ENCODE results near the gene GPC6.
"Not testable (repeated sequence)": the region's sequence is repeated elsewhere in the genome, so short reads cannot be mapped to it uniquely, and the experiment has no call there.

Gene GPC6

GRCh38 chr13:93473441-93474270 is 247.0 kb downstream of the GPC6 start:
- Histone ChIP-seq H3K4me1 (ENCODE audit: control insufficient read depth in 1 of 2, insufficient read depth in 2 of 2, low read length in 2 of 2) (no peaks in the 10 kb centered on the region), H3K27me3 (ENCODE audit: low read depth, low read length) (no peaks in the 10 kb centered on the region), H3K9me3 (ENCODE audit: control insufficient read depth in 1 of 2, low read length in 2 of 2) (peaks cover 0 to 6% of the 10 kb centered on the region in 2 donors), H3K27ac (ENCODE audit: low read length) (no peak overlapping the region), H3K36me3 (ENCODE audit: control insufficient read depth in 1 of 2, insufficient read depth in 2 of 2, low read length in 2 of 2) (no peaks in the 10 kb centered on the region), H3K4me3 (ENCODE audit: low read depth in 1 of 2, low read length in 2 of 2) (no peak overlapping the region)

- H3K27ac ChIP-seq (ENCODE audit: low read length) = no peak overlapping the region
- no peaks in the 10 kb centered on the region for H3K4me1 ChIP-seq (ENCODE audit: control insufficient read depth in 1 of 2, insufficient read depth in 2 of 2, low read length in 2 of 2)
- H3K36me3 ChIP-seq (ENCODE audit: control insufficient read depth in 1 of 2, insufficient read depth in 2 of 2, low read length in 2 of 2) = no peaks in the 10 kb centered on the region
- H3K9me3 ChIP-seq (ENCODE audit: control insufficient read depth in 1 of 2, low read length in 2 of 2) = no peaks in the 10 kb centered on the region
- H3K27me3 ChIP-seq (ENCODE audit: low read depth, low read length) = no peaks in the 10 kb centered on the region
- H3K4me3 ChIP-seq (ENCODE audit: low read depth in 1 of 2, low read length in 2 of 2) = no peak overlapping the region
Measured at GRCh38 chr13:93476175-93476574, 249.6 kb downstream of the GPC6 start.

- H3K27ac ChIP-seq (ENCODE audit: low read length) = no peak overlapping the region
- H3K4me3 ChIP-seq (ENCODE audit: low read depth in 1 of 2, low read length in 2 of 2) = no peak overlapping the region
- H3K27me3 ChIP-seq (ENCODE audit: low read depth, low read length) = no peaks in the 10 kb centered on the region
- H3K9me3 ChIP-seq (ENCODE audit: control insufficient read depth in 1 of 2, low read length in 2 of 2) = no peaks in the 10 kb centered on the region
- H3K4me1 ChIP-seq (ENCODE audit: control insufficient read depth in 1 of 2, insufficient read depth in 2 of 2, low read length in 2 of 2) = no peaks in the 10 kb centered on the region
- H3K36me3 ChIP-seq (ENCODE audit: control insufficient read depth in 1 of 2, insufficient read depth in 2 of 2, low read length in 2 of 2) = no peaks in the 10 kb centered on the region
Measured at GRCh38 chr13:93477238-93477637, 250.6 kb downstream of the GPC6 start.

DNA sequence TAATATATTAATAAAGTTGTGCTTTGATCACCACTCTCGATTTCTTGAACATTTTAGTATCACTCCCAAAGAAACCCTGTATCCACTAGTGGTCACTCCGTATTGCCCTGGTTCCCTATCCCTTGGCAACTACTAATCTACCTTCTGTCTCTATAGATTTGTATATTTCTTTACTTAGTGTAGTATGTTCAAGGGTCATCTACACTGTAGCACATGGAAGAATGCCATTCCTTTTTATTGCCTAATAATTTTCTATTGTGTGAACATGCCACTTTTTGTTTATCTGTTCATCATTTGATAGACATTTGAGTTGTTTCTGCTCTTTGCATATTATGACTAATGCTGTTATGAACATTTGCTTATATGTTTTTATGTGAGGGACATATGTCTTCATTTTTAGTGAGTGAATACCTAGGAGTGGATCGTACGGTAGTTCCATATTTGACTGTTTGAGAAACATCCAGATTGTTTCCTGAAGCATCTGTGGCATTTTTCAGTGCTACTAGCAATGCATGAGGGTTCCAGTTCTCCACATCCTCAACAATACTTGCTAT is 254.0 kb downstream of the GPC6 start:
- Histone ChIP-seq H3K27me3 (ENCODE audit: low read depth, low read length) (no peaks in the 10 kb centered on the region), H3K4me1 (ENCODE audit: control insufficient read depth in 1 of 2, insufficient read depth in 2 of 2, low read length in 2 of 2) (no peaks in the 10 kb centered on the region), H3K4me3 (ENCODE audit: low read depth in 1 of 2, low read length in 2 of 2) (no peak overlapping the region), H3K9me3 (ENCODE audit: control insufficient read depth in 1 of 2, low read length in 2 of 2) (no peaks in the 10 kb centered on the region), H3K27ac (ENCODE audit: low read length) (no peak overlapping the region), H3K36me3 (ENCODE audit: control insufficient read depth in 1 of 2, insufficient read depth in 2 of 2, low read length in 2 of 2) (no peaks in the 10 kb centered on the region)

GRCh38 chr13:93496117-93496516 is 269.5 kb downstream of the GPC6 start:
- H3K36me3 ChIP-seq (ENCODE audit: control insufficient read depth in 1 of 2, insufficient read depth in 2 of 2, low read length in 2 of 2); H3K27me3 ChIP-seq (ENCODE audit: low read depth, low read length); H3K4me1 ChIP-seq (ENCODE audit: control insufficient read depth in 1 of 2, insufficient read depth in 2 of 2, low read length in 2 of 2); H3K9me3 ChIP-seq (ENCODE audit: control insufficient read depth in 1 of 2, low read length in 2 of 2); H3K4me3 ChIP-seq (ENCODE audit: low read depth in 1 of 2, low read length in 2 of 2); H3K27ac ChIP-seq (ENCODE audit: low read length): not testable (repeated sequence)

DNA sequence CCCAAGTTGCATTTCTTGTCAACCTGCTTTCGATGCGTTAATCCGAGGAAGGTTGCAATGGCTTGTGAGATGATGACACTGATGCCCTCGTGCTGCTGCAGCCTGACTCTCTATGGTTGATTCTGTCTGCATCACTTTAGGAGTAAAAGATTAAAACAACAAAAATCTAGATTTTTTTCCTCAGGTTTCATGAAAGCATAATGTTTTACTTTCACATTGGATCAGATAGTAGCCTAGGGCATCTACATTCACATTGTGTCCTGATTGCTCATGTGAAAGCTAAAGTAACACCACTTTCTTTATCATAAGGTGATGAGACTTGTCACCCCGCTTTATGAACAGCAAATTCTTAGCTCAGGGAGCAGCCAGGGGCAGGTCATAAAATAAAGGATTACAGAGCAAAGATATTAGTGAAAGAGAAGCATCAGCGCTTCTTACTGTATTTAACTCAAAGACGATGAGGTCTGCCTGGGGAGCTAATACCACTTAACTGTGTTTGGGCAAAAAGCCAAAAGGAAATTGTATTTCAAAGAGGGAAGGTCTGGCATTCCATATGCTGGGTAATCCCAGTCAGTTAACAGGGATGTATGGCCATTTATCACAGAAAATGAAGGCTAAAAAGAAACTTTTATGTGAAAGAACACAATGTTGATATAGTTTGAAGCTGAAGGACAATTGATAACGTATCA is 270.5 kb downstream of the GPC6 start:
- Histone ChIP-seq H3K27ac (ENCODE audit: low read length) (no peak overlapping the region), H3K27me3 (ENCODE audit: low read depth, low read length) (no peaks in the 10 kb centered on the region), H3K4me3 (ENCODE audit: low read depth in 1 of 2, low read length in 2 of 2) (no peak overlapping the region), H3K9me3 (ENCODE audit: control insufficient read depth in 1 of 2, low read length in 2 of 2) (no peaks in the 10 kb centered on the region), H3K4me1 (ENCODE audit: control insufficient read depth in 1 of 2, insufficient read depth in 2 of 2, low read length in 2 of 2) (no peaks in the 10 kb centered on the region), H3K36me3 (ENCODE audit: control insufficient read depth in 1 of 2, insufficient read depth in 2 of 2, low read length in 2 of 2) (no peaks in the 10 kb centered on the region)

DNA sequence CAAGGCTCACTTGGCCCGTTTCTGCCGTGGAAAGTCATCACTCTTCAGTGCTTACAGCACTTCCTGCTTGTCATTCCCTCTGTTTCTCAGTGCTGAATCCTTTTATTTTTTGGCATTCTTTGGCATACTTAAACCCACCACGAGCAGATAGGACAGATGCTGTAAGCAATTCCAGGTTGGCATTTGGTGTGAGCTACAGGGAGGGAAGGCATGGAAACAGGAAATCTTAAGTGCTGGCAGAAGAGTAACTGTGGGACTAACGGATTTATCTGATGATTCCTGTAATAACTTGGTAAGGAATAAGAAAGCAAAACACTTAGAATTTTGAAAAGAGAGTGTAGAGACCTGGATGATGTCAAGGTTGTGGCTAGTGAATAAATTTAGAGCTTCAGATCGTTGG is 273.4 kb downstream of the GPC6 start:
- no peak overlapping the region for H3K4me3 ChIP-seq (ENCODE audit: low read depth in 1 of 2, low read length in 2 of 2)

GRCh38 chr13:93502071-93502470 is 275.5 kb downstream of the GPC6 start:
- Histone ChIP-seq H3K27me3 (ENCODE audit: low read depth, low read length) (no peaks in the 10 kb centered on the region), H3K9me3 (ENCODE audit: control insufficient read depth in 1 of 2, low read length in 2 of 2) (no peaks in the 10 kb centered on the region), H3K36me3 (ENCODE audit: control insufficient read depth in 1 of 2, insufficient read depth in 2 of 2, low read length in 2 of 2) (no peaks in the 10 kb centered on the region), H3K4me1 (ENCODE audit: control insufficient read depth in 1 of 2, insufficient read depth in 2 of 2, low read length in 2 of 2) (no peaks in the 10 kb centered on the region), H3K4me3 (ENCODE audit: low read depth in 1 of 2, low read length in 2 of 2) (no peak overlapping the region), H3K27ac (ENCODE audit: low read length) (no peak overlapping the region)

More for the DNA sequence above, 273.4 kb downstream of the GPC6 start:
- H3K27ac ChIP-seq (ENCODE audit: low read length) = no peak overlapping the region
- H3K27me3 ChIP-seq (ENCODE audit: low read depth, low read length) = no peaks in the 10 kb centered on the region
- no peaks in the 10 kb centered on the region for H3K4me1 ChIP-seq (ENCODE audit: control insufficient read depth in 1 of 2, insufficient read depth in 2 of 2, low read length in 2 of 2)
- no peaks in the 10 kb centered on the region for H3K36me3 ChIP-seq (ENCODE audit: control insufficient read depth in 1 of 2, insufficient read depth in 2 of 2, low read length in 2 of 2)
- H3K9me3 ChIP-seq (ENCODE audit: control insufficient read depth in 1 of 2, low read length in 2 of 2) = no peaks in the 10 kb centered on the region

GRCh38 chr13:93502987-93503615 is 276.5 kb downstream of the GPC6 start:
- H3K27ac ChIP-seq (ENCODE audit: low read length) = no peak overlapping the region
- H3K4me1 ChIP-seq (ENCODE audit: control insufficient read depth in 1 of 2, insufficient read depth in 2 of 2, low read length in 2 of 2) = no peaks in the 10 kb centered on the region
- no peaks in the 10 kb centered on the region for H3K9me3 ChIP-seq (ENCODE audit: control insufficient read depth in 1 of 2, low read length in 2 of 2)
- H3K36me3 ChIP-seq (ENCODE audit: control insufficient read depth in 1 of 2, insufficient read depth in 2 of 2, low read length in 2 of 2) = no peaks in the 10 kb centered on the region
- no peak overlapping the region for H3K4me3 ChIP-seq (ENCODE audit: low read depth in 1 of 2, low read length in 2 of 2)
- no peaks in the 10 kb centered on the region for H3K27me3 ChIP-seq (ENCODE audit: low read depth, low read length)

- Histone ChIP-seq H3K27me3 (ENCODE audit: low read depth, low read length) (no peaks in the 10 kb centered on the region), H3K36me3 (ENCODE audit: control insufficient read depth in 1 of 2, insufficient read depth in 2 of 2, low read length in 2 of 2) (no peaks in the 10 kb centered on the region), H3K4me3 (ENCODE audit: low read depth in 1 of 2, low read length in 2 of 2) (no peak overlapping the region), H3K27ac (ENCODE audit: low read length) (no peak overlapping the region), H3K4me1 (ENCODE audit: control insufficient read depth in 1 of 2, insufficient read depth in 2 of 2, low read length in 2 of 2) (no peaks in the 10 kb centered on the region), H3K9me3 (ENCODE audit: control insufficient read depth in 1 of 2, low read length in 2 of 2) (no peaks in the 10 kb centered on the region)
Measured at GRCh38 chr13:93505104-93505952, 278.7 kb downstream of the GPC6 start.

Measured in muscle layer of duodenum (tissue), 2 donors.